ENCODE measurements around the gene ARHGAP24.

Gene ARHGAP24

DNA sequence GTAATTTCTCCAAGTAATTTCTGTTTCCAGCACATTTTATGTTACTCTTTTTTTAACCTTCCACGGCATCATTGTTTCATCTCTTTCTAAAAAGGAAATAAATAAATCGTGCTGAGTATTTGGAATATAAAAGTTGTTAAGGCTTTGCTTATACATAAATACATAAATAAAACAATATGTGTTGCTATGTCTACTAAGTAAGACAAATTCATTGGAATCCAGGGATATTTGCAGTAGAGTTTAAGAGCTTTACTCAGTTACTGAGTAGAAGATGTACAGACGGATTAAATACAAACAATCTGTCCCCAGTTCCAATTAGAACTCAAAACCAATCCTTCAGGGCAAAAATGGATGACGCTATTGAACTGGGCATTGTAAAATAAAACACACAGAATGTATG lies 1.4 kb downstream of the ARHGAP24 start:
- TF ChIP-seq, protein P1, sequence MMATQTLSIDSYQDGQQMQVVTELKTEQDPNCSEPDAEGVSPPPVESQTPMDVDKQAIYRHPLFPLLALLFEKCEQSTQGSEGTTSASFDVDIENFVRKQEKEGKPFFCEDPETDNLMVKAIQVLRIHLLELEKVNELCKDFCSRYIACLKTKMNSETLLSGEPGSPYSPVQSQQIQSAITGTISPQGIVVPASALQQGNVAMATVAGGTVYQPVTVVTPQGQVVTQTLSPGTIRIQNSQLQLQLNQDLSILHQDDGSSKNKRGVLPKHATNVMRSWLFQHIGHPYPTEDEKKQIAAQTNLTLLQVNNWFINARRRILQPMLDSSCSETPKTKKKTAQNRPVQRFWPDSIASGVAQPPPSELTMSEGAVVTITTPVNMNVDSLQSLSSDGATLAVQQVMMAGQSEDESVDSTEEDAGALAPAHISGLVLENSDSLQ (IDR thresholded peaks at IDR 0.05) = no peak
- ChIA-PET POLR2A (no interaction called here), CTCF (no interaction called here)

GRCh38 chr4:85477534-85477933 lies 2.6 kb downstream of the ARHGAP24 start:
- CTCF ChIA-PET = no interaction called here
- POLR2A ChIA-PET = no interaction called here
- DNase-seq (ENCODE audit: extremely low spot score) = no peak
- TF ChIP-seq ARNT (IDR thresholded peaks at IDR 0.05) (no peak), ELF4 (IDR thresholded peaks at IDR 0.05) (no peak), SP1 (IDR thresholded peaks at IDR 0.05) (no peak), NFRKB (IDR thresholded peaks at IDR 0.05) (no peak), ZNF384 (IDR thresholded peaks at IDR 0.05) (no peak), LEF1 (IDR thresholded peaks at IDR 0.05; ENCODE audit: borderline replicate concordance) (no peak), SUZ12 (IDR thresholded peaks at IDR 0.05) (no peak), TARDBP (IDR thresholded peaks at IDR 0.05) (no peak), FOXK2 (IDR thresholded peaks at IDR 0.05) (no peak), FOXM1 (IDR thresholded peaks at IDR 0.05; ENCODE audit: borderline replicate concordance) (no peak), BHLHE40 (IDR thresholded peaks at IDR 0.05; ENCODE audit: borderline replicate concordance) (no peak), FOXA1 (IDR thresholded peaks at IDR 0.05) (no peak), CTBP1 (IDR thresholded peaks at IDR 0.05; ENCODE audit: borderline replicate concordance) (no peak), L3MBTL2 (conservative IDR thresholded peaks at IDR 0.05) (no peak), HDGF (IDR thresholded peaks at IDR 0.05; ENCODE audit: borderline replicate concordance) (no peak)
- TF ChIP-seq, protein P1 (IDR thresholded peaks at IDR 0.05) = no peak

More for the DNA sequence above, 1.4 kb downstream of the ARHGAP24 start:
- no peak for DNase-seq (ENCODE audit: extremely low spot score)

- CTCF ChIA-PET = no interaction called here
These were observed 3.6 kb downstream of the ARHGAP24 start for GRCh38 chr4:85478576-85478975.

DNA sequence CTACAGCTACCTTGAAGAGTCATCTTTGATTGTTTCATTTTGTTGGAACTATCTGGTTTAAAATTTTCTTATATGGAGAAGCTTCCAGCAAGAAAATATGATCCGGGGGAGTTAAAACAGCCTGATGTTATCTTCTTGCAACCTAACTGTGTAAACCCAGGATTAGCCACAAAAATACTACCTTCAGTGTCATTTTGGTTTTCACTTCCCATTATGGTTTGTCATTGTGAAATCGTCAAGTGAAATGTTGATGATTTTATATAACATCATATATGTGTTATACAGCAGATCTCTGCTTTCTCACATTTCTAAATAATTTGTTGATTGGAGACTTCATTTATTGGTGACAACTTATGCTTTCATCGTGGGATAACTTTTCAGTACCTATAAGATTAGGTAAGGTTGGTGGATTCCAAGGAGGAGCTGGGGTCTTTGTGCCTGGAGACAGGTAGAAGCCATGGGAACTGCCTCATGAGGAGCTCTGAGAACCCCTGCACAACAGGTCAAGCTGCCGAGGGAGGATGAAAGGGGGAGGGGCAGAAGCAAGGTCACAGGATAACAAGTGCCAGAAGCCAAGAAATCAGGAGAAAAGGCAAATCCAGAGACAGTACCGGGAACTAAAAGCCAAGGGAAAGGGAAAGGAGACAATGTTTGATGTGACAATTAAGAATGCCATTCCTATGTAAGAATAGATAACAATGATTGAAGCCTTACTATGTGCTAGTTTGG lies 7.2 kb downstream of the ARHGAP24 start:
- TF ChIP-seq SP1 (IDR thresholded peaks at IDR 0.05) (no peak), SUZ12 (IDR thresholded peaks at IDR 0.05) (no peak), TARDBP (IDR thresholded peaks at IDR 0.05) (no peak), FOXM1 (IDR thresholded peaks at IDR 0.05; ENCODE audit: borderline replicate concordance) (no peak), FOXK2 (IDR thresholded peaks at IDR 0.05) (no peak), L3MBTL2 (conservative IDR thresholded peaks at IDR 0.05) (no peak), HDGF (IDR thresholded peaks at IDR 0.05; ENCODE audit: borderline replicate concordance) (no peak), ZNF384 (IDR thresholded peaks at IDR 0.05) (no peak), CTBP1 (IDR thresholded peaks at IDR 0.05; ENCODE audit: borderline replicate concordance) (no peak), BHLHE40 (IDR thresholded peaks at IDR 0.05; ENCODE audit: borderline replicate concordance) (no peak), FOXA1 (IDR thresholded peaks at IDR 0.05) (no peak)
- TF ChIP-seq, protein P1 (IDR thresholded peaks at IDR 0.05) = no peak
- DNase-seq (ENCODE audit: extremely low spot score) = no peak
- POLR2A ChIA-PET = no interaction called here
- CTCF ChIA-PET = no interaction called here

More at GRCh38 chr4:85478576-85478975, 3.6 kb downstream of the ARHGAP24 start:
- POLR2A ChIA-PET = no interaction called here
- TF ChIP-seq CTBP1 (IDR thresholded peaks at IDR 0.05; ENCODE audit: borderline replicate concordance) (no peak), SP1 (IDR thresholded peaks at IDR 0.05) (no peak), BHLHE40 (IDR thresholded peaks at IDR 0.05; ENCODE audit: borderline replicate concordance) (no peak)
- no peak for DNase-seq (ENCODE audit: extremely low spot score)

GRCh38 chr4:85486425-85487086 lies 11.6 kb downstream of the ARHGAP24 start:
- TF ChIP-seq NFRKB (IDR thresholded peaks at IDR 0.05) (no peak), FOXM1 (IDR thresholded peaks at IDR 0.05; ENCODE audit: borderline replicate concordance) (no peak), CTBP1 (IDR thresholded peaks at IDR 0.05; ENCODE audit: borderline replicate concordance) (no peak), TARDBP (IDR thresholded peaks at IDR 0.05) (no peak), HDGF (IDR thresholded peaks at IDR 0.05; ENCODE audit: borderline replicate concordance) (no peak), FOXA1 (IDR thresholded peaks at IDR 0.05) (no peak), LEF1 (IDR thresholded peaks at IDR 0.05; ENCODE audit: borderline replicate concordance) (no peak), SP1 (IDR thresholded peaks at IDR 0.05) (no peak), ELF4 (IDR thresholded peaks at IDR 0.05) (no peak), BHLHE40 (IDR thresholded peaks at IDR 0.05; ENCODE audit: borderline replicate concordance) (no peak), ARNT (IDR thresholded peaks at IDR 0.05) (no peak), ZNF384 (IDR thresholded peaks at IDR 0.05) (no peak), SUZ12 (IDR thresholded peaks at IDR 0.05) (no peak), L3MBTL2 (conservative IDR thresholded peaks at IDR 0.05) (no peak), FOXK2 (IDR thresholded peaks at IDR 0.05) (no peak)
- TF ChIP-seq, protein P1 (IDR thresholded peaks at IDR 0.05) = no peak
- ChIA-PET POLR2A (no interaction called here), CTCF (no interaction called here)
- no peak for DNase-seq (ENCODE audit: extremely low spot score)
